ENCODE data around the gene ZNF208. TPM values are rescaled to one million over a fixed set of nuclear protein-coding genes. Genes with fewer than 3 reads are reported as not detected.

Gene ZNF208
- 33.8 TPM for total RNA-seq

DNA sequence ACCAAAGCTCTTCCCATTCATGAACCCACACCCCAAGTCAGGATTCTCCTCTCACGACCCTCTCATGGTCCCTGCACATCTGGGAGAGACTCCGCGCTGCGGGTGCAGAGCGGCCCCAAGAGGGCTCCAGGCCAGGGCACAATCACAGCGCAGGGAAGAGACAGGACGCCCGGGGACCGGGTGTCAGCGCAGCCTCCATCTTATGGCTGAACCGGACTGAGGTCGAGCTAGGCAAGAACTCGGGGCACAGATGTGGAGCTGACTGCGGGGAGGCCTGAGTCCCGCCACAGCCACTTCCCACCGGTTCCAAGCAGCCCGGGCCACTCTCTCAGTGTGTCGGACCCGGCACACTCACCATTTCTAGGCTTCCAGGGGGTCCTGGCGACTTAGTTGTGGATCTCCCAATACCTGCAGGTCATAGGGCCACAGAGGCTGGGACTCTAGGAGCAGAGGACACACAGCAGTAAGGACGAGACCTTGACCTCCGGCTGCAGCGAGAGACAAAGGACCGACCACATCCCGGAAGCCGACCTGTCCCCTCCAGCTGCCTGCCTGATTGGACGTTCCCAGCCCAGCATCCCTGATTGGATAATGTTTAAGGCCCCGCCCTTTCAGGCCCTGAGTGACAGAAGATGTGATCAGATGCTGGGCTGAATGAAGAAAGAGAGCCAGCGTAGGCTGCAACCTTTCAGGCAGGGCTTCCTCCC, at the start of gene ZNF208:
TSS of gene ZNF208 (minus strand) at position 507 of the 707 bp plus-strand sequence. CDS start at position 358, 149 bp downstream.

Other genes with a start within 250 kb of the ZNF208 start
- gene ZNF100, start 243.4 kb downstream of the ZNF208 start, total RNA-seq: 12.1 TPM
- gene ZNF43, start 174.8 kb downstream of the ZNF208 start, total RNA-seq: 35.1 TPM
- gene ZNF257, start 41.5 kb upstream of the ZNF208 start, total RNA-seq: 4.3 TPM
- 3.2 TPM for gene ZNF676, start 186.0 kb upstream of the ZNF208 start, total RNA-seq

Measured in metanephros (tissue), 1 donor.